MCF 10A (cell line): ENCODE data around the gene PDZD11. TPM values are rescaled to one million over a fixed set of nuclear protein-coding genes. Genes with fewer than 3 reads are reported as not detected.

Experiments
- BruUV-seq: library from RNA; stranded (reverse); fragments of 400-500 nt; replicated peaks from 2 replicates; lab custom pipeline; 2021; lab: Mats Ljungman, UMichigan
- CTCF ChIA-PET: fragments of 300-600 bp; sonication (Branson Sonifier 250); formaldehyde crosslinking; extraction: SDS; loops from one replicate; lab custom pipeline; 2021; ENCODE audit warnings: antibody characterized with exemption, inconsistent platforms; lab: Yijun Ruan, JAX
- POLR2A ChIA-PET: fragments of 300-600, 350-650 bp; sonication (Branson Sonifier 250); formaldehyde crosslinking; extraction: SDS; loops from one replicate; lab custom pipeline; 2020; ENCODE audit warnings: antibody characterized with exemption, inconsistent platforms; lab: Yijun Ruan, JAX
- DNase-seq: peaks from one replicate; pipeline ENCODE4 v3.0.0-alpha.2; 2018; ENCODE audit not compliant: unreplicated experiment
- H3K27ac Mint-ChIP-seq: one replicate; pipeline ENCODE4 v1.8.0; 2022; ENCODE audit warnings: mild to moderate bottlenecking, low read depth, mixed read lengths; ENCODE audit not compliant: unreplicated experiment
- H3K27me3 Mint-ChIP-seq: one replicate; pipeline ENCODE4 v1.8.0; 2022; ENCODE audit warnings: mixed read lengths; ENCODE audit not compliant: insufficient read depth, unreplicated experiment
- H3K36me3 Mint-ChIP-seq: one replicate; pipeline ENCODE4 v1.8.0; 2022; ENCODE audit warnings: mild to moderate bottlenecking, moderate library complexity, mixed read lengths; ENCODE audit not compliant: insufficient read depth, unreplicated experiment
- H3K4me1 Mint-ChIP-seq: one replicate; pipeline ENCODE4 v1.8.0; 2022; ENCODE audit warnings: mixed read lengths; ENCODE audit not compliant: insufficient read depth, unreplicated experiment
- H3K4me3 Mint-ChIP-seq: one replicate; pipeline ENCODE4 v1.8.0; 2022; ENCODE audit warnings: mild to moderate bottlenecking, moderate library complexity, mixed read lengths; ENCODE audit not compliant: unreplicated experiment
- H3K9me3 Mint-ChIP-seq: one replicate; pipeline ENCODE4 v1.8.0; 2022; ENCODE audit warnings: mixed read lengths; ENCODE audit not compliant: unreplicated experiment
- intact Hi-C: fragments of 100-400 bp; cut with micrococcal nuclease; formaldehyde crosslinking; loops from 2 replicates; pipeline ENCODE4 v1.14.1; 2022
- total RNA-seq: library from RNA; stranded (reverse); gene quantifications from 2 replicates; pipeline ENCODE4 v1.2.3, GENCODE V29; 2022
- TF ChIP-seq, protein P1 (sequence below): fragments of 200-600 bp; IDR thresholded peaks from one replicate; pipeline ENCODE4 v1.8.0; 2022; ENCODE audit warnings: antibody characterized with exemption, mild to moderate bottlenecking; ENCODE audit not compliant: unreplicated experiment

The PDZD11 gene
- total RNA-seq, 1 experiment from 2014 or later: 51.9 TPM

DNA sequence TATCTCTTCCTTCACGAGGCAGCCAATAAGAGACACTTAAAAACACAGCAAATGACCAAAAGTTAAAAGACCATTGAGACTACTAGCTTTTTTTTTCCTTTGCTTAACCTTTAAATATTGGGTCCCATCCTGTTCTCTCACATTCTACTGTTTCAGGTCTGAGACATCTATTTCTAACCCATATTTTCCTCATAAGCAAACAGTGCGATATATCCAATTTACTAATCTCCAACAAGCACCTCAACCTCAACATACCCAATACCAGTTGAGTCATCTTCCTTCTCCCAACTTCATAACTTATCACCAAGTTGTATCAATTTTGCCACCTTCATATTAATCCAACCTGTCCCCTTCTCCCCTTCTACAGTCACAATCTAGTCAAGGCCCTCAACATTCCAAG, 48.2 kb downstream of the PDZD11 start:
- BruUV-seq: no TSS peak
- CTCF ChIA-PET: interaction anchor here (0.8 kb wide), 1 partner anchor 26 kb away, joined by 5 read pairs; no protein-coding TSS in a partner anchor

DNA sequence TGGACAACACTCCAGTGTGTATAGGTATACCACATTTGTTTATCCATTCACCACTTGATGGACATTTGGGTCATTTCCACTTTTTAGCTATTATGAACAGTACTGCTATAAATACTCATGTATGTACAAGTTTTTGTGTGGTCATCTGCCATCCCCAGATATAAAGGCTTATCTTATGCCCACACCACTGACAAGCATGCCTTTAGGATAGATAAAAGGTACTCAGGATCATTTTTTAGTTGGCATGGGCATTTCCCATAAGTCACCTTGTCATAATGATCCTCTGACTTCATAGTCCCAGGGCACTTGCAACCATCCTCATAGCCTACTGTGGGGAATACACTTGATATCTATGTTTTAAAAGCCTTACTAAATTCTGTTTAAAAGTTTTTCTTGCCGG, 49.0 kb downstream of the PDZD11 start:
- DNase-seq: no peak
- no peak overlapping the region for H3K4me3 Mint-ChIP-seq
- intact Hi-C loops: no loop called here
- CTCF ChIA-PET: no interaction called here
- TF ChIP-seq, protein P1, sequence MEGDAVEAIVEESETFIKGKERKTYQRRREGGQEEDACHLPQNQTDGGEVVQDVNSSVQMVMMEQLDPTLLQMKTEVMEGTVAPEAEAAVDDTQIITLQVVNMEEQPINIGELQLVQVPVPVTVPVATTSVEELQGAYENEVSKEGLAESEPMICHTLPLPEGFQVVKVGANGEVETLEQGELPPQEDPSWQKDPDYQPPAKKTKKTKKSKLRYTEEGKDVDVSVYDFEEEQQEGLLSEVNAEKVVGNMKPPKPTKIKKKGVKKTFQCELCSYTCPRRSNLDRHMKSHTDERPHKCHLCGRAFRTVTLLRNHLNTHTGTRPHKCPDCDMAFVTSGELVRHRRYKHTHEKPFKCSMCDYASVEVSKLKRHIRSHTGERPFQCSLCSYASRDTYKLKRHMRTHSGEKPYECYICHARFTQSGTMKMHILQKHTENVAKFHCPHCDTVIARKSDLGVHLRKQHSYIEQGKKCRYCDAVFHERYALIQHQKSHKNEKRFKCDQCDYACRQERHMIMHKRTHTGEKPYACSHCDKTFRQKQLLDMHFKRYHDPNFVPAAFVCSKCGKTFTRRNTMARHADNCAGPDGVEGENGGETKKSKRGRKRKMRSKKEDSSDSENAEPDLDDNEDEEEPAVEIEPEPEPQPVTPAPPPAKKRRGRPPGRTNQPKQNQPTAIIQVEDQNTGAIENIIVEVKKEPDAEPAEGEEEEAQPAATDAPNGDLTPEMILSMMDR: no peak
- POLR2A ChIA-PET: interaction anchor here (0.6 kb wide), 1 partner anchor 13 kb away, joined by 3 read pairs; no protein-coding TSS in a partner anchor
- no peaks in the 10 kb centered on the region for H3K4me1 Mint-ChIP-seq
- BruUV-seq: no TSS peak
- H3K36me3 Mint-ChIP-seq: no peaks in the 10 kb centered on the region
- H3K9me3 Mint-ChIP-seq: no peaks in the 10 kb centered on the region
- peaks cover 23% of the 10 kb centered on the region for H3K27me3 Mint-ChIP-seq
- no peak overlapping the region for H3K27ac Mint-ChIP-seq

More for the DNA sequence above, 48.2 kb downstream of the PDZD11 start:
- Mint-ChIP-seq H3K36me3 (no peaks in the 10 kb centered on the region), H3K4me3 (no peak overlapping the region), H3K4me1 (no peaks in the 10 kb centered on the region), H3K9me3 (no peaks in the 10 kb centered on the region), H3K27ac (no peak overlapping the region), H3K27me3 (peaks cover 19% of the 10 kb centered on the region)
- POLR2A ChIA-PET: no interaction called here
- intact Hi-C loops: no loop called here
- DNase-seq: no peak
- TF ChIP-seq, protein P1: no peak

Other genes with a start within 250 kb of the PDZD11 start
- gene AWAT2, start 240.0 kb downstream of the PDZD11 start, total RNA-seq: 0.14 TPM in 1 of 2 replicates, not detected in the other
- not detected in 2 replicates for gene OTUD6A, start 227.5 kb downstream of the PDZD11 start, total RNA-seq
- gene IGBP1, start 156.5 kb downstream of the PDZD11 start, total RNA-seq: 31.9 and 36.3 TPM in 2 replicates
- gene DGAT2L6, start 112.4 kb downstream of the PDZD11 start, total RNA-seq: not detected in 2 replicates
- gene AWAT1, start 55.3 kb downstream of the PDZD11 start, total RNA-seq: not detected in 2 replicates
- gene P2RY4, start 29.7 kb downstream of the PDZD11 start, total RNA-seq: 0.20 TPM in 1 of 2 replicates, not detected in the other
- not detected in 2 replicates for gene ARR3, start 21.6 kb downstream of the PDZD11 start, total RNA-seq
- not detected in 2 replicates for gene RAB41, start 7.8 kb downstream of the PDZD11 start, total RNA-seq
- gene KIF4A, start 177 bp upstream of the PDZD11 start, total RNA-seq: 13.6 and 19.0 TPM in 2 replicates
- not detected in 2 replicates for gene GDPD2, start 133.4 kb upstream of the PDZD11 start, total RNA-seq
- 12.8 and 20.1 TPM in 2 replicates for gene DLG3, start 154.9 kb upstream of the PDZD11 start, total RNA-seq